Effector CD4-positive, alpha-beta T cell (primary cell): ENCODE measurements around the gene MGAT5.
A peak's percentile ranks its signal among the peaks of the same experiment; 100 is the strongest.

Experiments used
- DNase-seq: peaks from one replicate; pipeline ENCODE4 v3.0.0-alpha.2; 2020

Gene MGAT5

GRCh38 chr2:134257965-134258683 lies 4.3 kb downstream of the MGAT5 start:
- DNase-seq = no peak

- peak; percentile 42 for DNase-seq
Observed at GRCh38 chr2:134258684-134259388, 5.0 kb downstream of the MGAT5 start.

GRCh38 chr2:134259571-134259970 lies 5.7 kb downstream of the MGAT5 start:
- no peak for DNase-seq

GRCh38 chr2:134259994-134260393 lies 6.1 kb downstream of the MGAT5 start:
- DNase-seq = no peak

GRCh38 chr2:134260713-134261112 lies 6.8 kb downstream of the MGAT5 start:
- no peak for DNase-seq

- DNase-seq = no peak
Observed at GRCh38 chr2:134261398-134262131, 7.7 kb downstream of the MGAT5 start.

GRCh38 chr2:134262684-134263083 lies 8.8 kb downstream of the MGAT5 start:
- no peak for DNase-seq

- no peak for DNase-seq
Observed at GRCh38 chr2:134268265-134268664, 14.4 kb downstream of the MGAT5 start.

- DNase-seq = no peak
Observed at GRCh38 chr2:134269230-134269629, 15.4 kb downstream of the MGAT5 start.

GRCh38 chr2:134269972-134270735 lies 16.3 kb downstream of the MGAT5 start:
- no peak for DNase-seq

GRCh38 chr2:134271758-134272157 lies 17.9 kb downstream of the MGAT5 start:
- no peak for DNase-seq

GRCh38 chr2:134272806-134273205 lies 18.9 kb downstream of the MGAT5 start:
- no peak for DNase-seq

- no peak for DNase-seq
Observed at GRCh38 chr2:134273256-134273983, 19.5 kb downstream of the MGAT5 start.

- DNase-seq = no peak
Observed at GRCh38 chr2:134274121-134274520, 20.2 kb downstream of the MGAT5 start.

GRCh38 chr2:134275058-134275862 lies 21.4 kb downstream of the MGAT5 start:
- no peak for DNase-seq

- DNase-seq = no peak
Observed at GRCh38 chr2:134276381-134277172, 22.7 kb downstream of the MGAT5 start.

GRCh38 chr2:134277223-134277622 lies 23.4 kb downstream of the MGAT5 start:
- no peak for DNase-seq

GRCh38 chr2:134278553-134278952 lies 24.7 kb downstream of the MGAT5 start:
- no peak for DNase-seq

- no peak for DNase-seq
Observed at GRCh38 chr2:134279417-134279816, 25.5 kb downstream of the MGAT5 start.

- DNase-seq = no peak
Observed at GRCh38 chr2:134280231-134280630, 26.4 kb downstream of the MGAT5 start.

GRCh38 chr2:134280726-134281125 lies 26.9 kb downstream of the MGAT5 start:
- DNase-seq = no peak
